SK-N-SH (cell line): ENCODE data around the gene MAP3K19. TPM values are rescaled to one million over a fixed set of nuclear protein-coding genes. Genes with fewer than 3 reads are reported as not detected.

Experiments
- CTCF ChIA-PET: fragments of 300-600, 350-600 bp; formaldehyde crosslinking; extraction: SDS; loops from one replicate; lab custom pipeline; 2021; lab: Yijun Ruan, JAX
- POLR2A ChIA-PET: fragments of 350-600 bp; sonication (Branson Sonifier 250); formaldehyde crosslinking; extraction: SDS; loops from one replicate; lab custom pipeline; 2020; ENCODE audit warnings: antibody characterized with exemption, inconsistent platforms; lab: Yijun Ruan, JAX
- DNase-seq: peaks from one replicate; pipeline ENCODE4 v3.0.0; 2012
- H2AFZ ChIP-seq: fragments of 200-600 bp; sonication (generic); 2 replicates; pipeline ENCODE4 v1.8.1; 2016; ENCODE audit warnings: antibody characterized with exemption, mild to moderate bottlenecking, low read depth
- H3F3A ChIP-seq: fragments of 200-600 bp; sonication (generic); replicated peaks from 2 replicates; pipeline ENCODE3; 2016; ENCODE audit warnings: antibody characterized with exemption, mild to moderate bottlenecking; ENCODE audit not compliant: insufficient read depth
- H3K27ac ChIP-seq, 2 experiments: fragments of 200-500 bp in 1 of 2; fragments of 200-600 bp in 1 of 2; sonication (Bioruptor generic) in 1 of 2; sonication (generic), shearing (Covaris generic) in 1 of 2; 2 replicates each; pipeline versions ENCODE4 v1.5.1 to v1.6.1; 2014 to 2016; ENCODE audit warnings: low read depth in 2 of 2, inconsistent platforms in 1 of 2, low read length in 1 of 2, mild to moderate bottlenecking in 1 of 2, mixed read lengths in 1 of 2
- H3K27me3 ChIP-seq: fragments of 200-600 bp; sonication (generic), shearing (Covaris generic); 2 replicates; pipeline ENCODE4 v1.6.1; 2016; ENCODE audit warnings: mixed run types; ENCODE audit not compliant: insufficient read depth
- H3K36me3 ChIP-seq, 2 experiments: fragments of 200-500 bp in 1 of 2; fragments of 200-600 bp in 1 of 2; sonication (Bioruptor generic) in 1 of 2; sonication (generic) in 1 of 2; replicated peaks in 1 of 2; 2 replicates each; pipeline versions ENCODE3 to v1.5.1; 2014 to 2016; ENCODE audit warnings: low read length in 1 of 2, mild to moderate bottlenecking in 1 of 2; ENCODE audit not compliant: insufficient read depth in 2 of 2, control insufficient read depth in 1 of 2
- H3K4me1 ChIP-seq, 2 experiments: fragments of 200-500 bp in 1 of 2; fragments of 200-600 bp in 1 of 2; sonication (Bioruptor generic) in 1 of 2; sonication (generic), shearing (Covaris generic) in 1 of 2; 2 replicates each; pipeline versions ENCODE4 v1.5.1 to v1.6.1; 2014 to 2016; ENCODE audit warnings: low read depth in 1 of 2, low read length in 1 of 2, mixed run types in 1 of 2; ENCODE audit not compliant: insufficient read depth in 2 of 2, control insufficient read depth in 1 of 2
- H3K4me2 ChIP-seq: fragments of 200-600 bp; sonication (generic), shearing (Covaris generic); 2 replicates; pipeline ENCODE4 v1.6.1; 2017; ENCODE audit warnings: mixed run types
- H3K4me3 ChIP-seq, 2 experiments: fragments of 200-500 bp in 1 of 2; fragments of 200-600 bp in 1 of 2; sonication (Bioruptor generic) in 1 of 2; sonication (generic), shearing (Covaris generic) in 1 of 2; 2 replicates each; pipeline versions ENCODE4 v1.5.1 to v1.8.1; 2014 to 2016; ENCODE audit warnings: low read depth in 2 of 2, inconsistent platforms in 1 of 2, low read length in 1 of 2, mild to moderate bottlenecking in 1 of 2, mixed read lengths in 1 of 2, moderate library complexity in 1 of 2
- H3K79me2 ChIP-seq: fragments of 200-600 bp; sonication (generic); 2 replicates; pipeline ENCODE4 v1.8.1; 2017; ENCODE audit warnings: mild to moderate bottlenecking; ENCODE audit not compliant: insufficient read depth
- H3K9ac ChIP-seq: fragments of 200-600 bp; sonication (generic); 2 replicates; pipeline ENCODE4 v1.6.1; 2017; ENCODE audit warnings: mixed run types
- H3K9me2 ChIP-seq: fragments of 200-600 bp; sonication (generic); 2 replicates; pipeline ENCODE4 v1.6.1; 2017; ENCODE audit warnings: mixed run types
- H3K9me3 ChIP-seq: fragments of 200-600 bp; sonication (generic); 2 replicates; pipeline ENCODE4 v1.6.1; 2017; ENCODE audit warnings: mixed run types, mild to moderate bottlenecking, moderate library complexity
- H4K20me1 ChIP-seq: fragments of 200-600 bp; sonication (generic); 2 replicates; pipeline ENCODE4 v1.6.1; 2017; ENCODE audit warnings: mild to moderate bottlenecking, mixed run types; ENCODE audit not compliant: insufficient read depth
- ELF1 ChIP-seq: IDR thresholded peaks from 2 replicates; pipeline ENCODE4 v1.4.0; 2012
- FOSL2 ChIP-seq: IDR thresholded peaks from 2 replicates; pipeline ENCODE4 v1.4.0; 2012; ENCODE audit warnings: low read depth, mild to moderate bottlenecking, moderate library complexity, borderline replicate concordance
- FOXJ3 ChIP-seq: sonication (generic); formaldehyde crosslinking; IDR thresholded peaks from 2 replicates; pipeline ENCODE4 v1.5.1; 2020; ENCODE audit warnings: mild to moderate bottlenecking, missing genetic modification reagents
- FOXM1 ChIP-seq: IDR thresholded peaks from 2 replicates; pipeline ENCODE4 v1.4.0; 2012; ENCODE audit warnings: low read depth, mild to moderate bottlenecking
- JUND ChIP-seq: IDR thresholded peaks from 2 replicates; pipeline ENCODE4 v1.4.0; 2012
- MEF2A ChIP-seq: IDR thresholded peaks from 2 replicates; pipeline ENCODE4 v1.4.0; 2012; ENCODE audit warnings: low read depth, borderline replicate concordance
- NFIC ChIP-seq: IDR thresholded peaks from 2 replicates; pipeline ENCODE4 v1.4.0; 2012; ENCODE audit warnings: borderline replicate concordance
- RCOR1 ChIP-seq: fragments of 150-350 bp; IDR thresholded peaks from 2 replicates; pipeline ENCODE4 v1.6.1; 2017; ENCODE audit warnings: antibody characterized with exemption, low read length
- SIN3A ChIP-seq: IDR thresholded peaks from 2 replicates; pipeline ENCODE4 v1.6.1; 2012; ENCODE audit warnings: low read depth, mild to moderate bottlenecking, low read length, moderate library complexity, borderline replicate concordance
- TAF1 ChIP-seq: IDR thresholded peaks from 2 replicates; pipeline ENCODE4 v1.6.1; 2012; ENCODE audit warnings: low read depth, mild to moderate bottlenecking, low read length, moderate library complexity, borderline replicate concordance
- USF2 ChIP-seq: fragments of 150-350 bp; IDR thresholded peaks from 2 replicates; pipeline ENCODE4 v1.6.1; 2017; ENCODE audit warnings: antibody characterized with exemption, low read length, low read depth, borderline replicate concordance
- WGBS: methylation state at CpG from one replicate; pipeline ENCODE4 v1.1.6; 2017; ENCODE audit warnings: low lambda C conversion rate; 5-methylcytosine and 5-hydroxymethylcytosine counted together
- polyA plus RNA-seq, 3 experiments: library from polyadenylated mRNA; depleted of rRNA; stranded (reverse); fragments of >200 nt; gene quantifications; 2 replicates each; pipeline ENCODE4 v1.2.3, GENCODE V29; 2012

MAP3K19 gene
- not detected in 2 replicates for polyA plus RNA-seq (2012; rRNA removed)
- not detected in 2 replicates for polyA plus RNA-seq (2012; cell fraction: cytosol; rRNA removed)
- not detected in 2 replicates for polyA plus RNA-seq (2012; cell fraction: nucleus; rRNA removed)

- no peaks in the 10 kb centered on the region for H3K4me1 ChIP-seq
- H3K4me3 ChIP-seq = no peak within 1 kb of the TSS
- H3K9me2 ChIP-seq = no peaks in the 10 kb centered on the region
- no peak for DNase-seq
- no peak within 1 kb of the TSS for H2AFZ ChIP-seq
- H3F3A ChIP-seq = no peaks in the 10 kb centered on the region
- no peaks in the 10 kb centered on the region for H4K20me1 ChIP-seq
- no peaks in the 10 kb centered on the region for H3K9me3 ChIP-seq
- H3K4me2 ChIP-seq = no peak within 1 kb of the TSS
- H3K27me3 ChIP-seq = no peaks in the 10 kb centered on the region
- no peak within 1 kb of the TSS for H3K27ac ChIP-seq
- H3K36me3 ChIP-seq = no peaks in the 10 kb centered on the region
- peaks cover 6% of the 10 kb centered on the region; the same call in 1 of the 2 replicates for H3K79me2 ChIP-seq
- ChIA-PET CTCF (interaction anchor here (2.3 kb wide), 1 partner anchor 43 kb away, joined by 7 read pairs; no protein-coding TSS in a partner anchor), POLR2A (no interaction called here)
- TF ChIP-seq JUND (no peak), FOXJ3 (no peak), SIN3A (no peak), ELF1 (no peak), TAF1 (no peak)
- H3K9ac ChIP-seq = no peak within 1 kb of the TSS
Measured at GRCh38 chr2:135047300-135047699, at the start of gene MAP3K19. Gene MAP3K19 (minus strand): TSS chr2:135047447. CDS start chr2:135024647, 22,800 bp downstream.

- Histone ChIP-seq H3K36me3 (peaks cover 18 to 44% of the 10 kb centered on the region in 2 experiments), H3F3A (peaks cover 12% of the 10 kb centered on the region), H2AFZ (no peak overlapping the region), H3K9me3 (no peaks in the 10 kb centered on the region), H3K4me1 (peaks cover 0 to 11% of the 10 kb centered on the region in 2 experiments; a peak in 1 of 4 replicates), H3K27ac (no peak overlapping the region), H3K27me3 (no peaks in the 10 kb centered on the region), H3K4me3 (no peak overlapping the region), H3K4me2 (no peak overlapping the region), H3K79me2 (peaks cover 26% of the 10 kb centered on the region), H4K20me1 (no peaks in the 10 kb centered on the region), H3K9ac (no peak overlapping the region), H3K9me2 (no peaks in the 10 kb centered on the region)
- CTCF ChIA-PET = no interaction called here
- WGBS = 94% methylated on average over 4 of the region's 4 CpGs
- no peak for DNase-seq
- POLR2A ChIA-PET = no interaction called here
- no peak for TF ChIP-seq FOXJ3
- TF ChIP-seq USF2 = no peak
- TF ChIP-seq JUND = no peak
- TF ChIP-seq FOSL2 = no peak
- no peak for TF ChIP-seq MEF2A
- no peak for TF ChIP-seq RCOR1
- no peak for TF ChIP-seq FOXM1
- no peak for TF ChIP-seq NFIC
Measured at GRCh38 chr2:135096665-135097446, 49.6 kb upstream of the MAP3K19 start.
